B cell (primary cell): ENCODE results near the gene AK8. TPM values are rescaled to one million over a fixed set of nuclear protein-coding genes. Genes with fewer than 3 reads are reported as not detected.

Experiments used
- ATAC-seq: fragments of 200-7000 bp; cut with Tn5 transposase; one replicate; pipeline ENCODE4 v1.10.0; 2021; ENCODE audit warnings: low read depth, mild to moderate bottlenecking, moderate number of reproducible peaks, moderate library complexity
- CTCF ChIA-PET: fragments of 350-600 bp; sonication (Branson Sonifier 250); formaldehyde crosslinking; loops from one replicate; lab custom pipeline; 2021; ENCODE audit warnings: antibody characterized with exemption, inconsistent platforms; lab: Charles Lee
- POLR2A ChIA-PET: fragments of 350-600 bp; sonication (Branson Sonifier 250); formaldehyde crosslinking; loops from one replicate; lab custom pipeline; 2021; ENCODE audit warnings: antibody characterized with exemption; lab: Charles Lee
- DNase-seq: peaks from one replicate; pipeline ENCODE4 v3.0.0; 2013
- H2AFZ ChIP-seq: 2 replicates; pipeline ENCODE4 v1.6.1; 2012; ENCODE audit warnings: mild to moderate bottlenecking, low read depth, low read length; ENCODE audit not compliant: insufficient read depth, poor library complexity, severe bottlenecking
- H3K27ac ChIP-seq, 2 donors: 1 replicate in 1 of 2; 2 replicates in 1 of 2; pipeline ENCODE4 v1.5.1; 2012 to 2013; ENCODE audit warnings: low read length in 2 of 2, mild to moderate bottlenecking in 2 of 2, moderate library complexity in 1 of 2
- H3K27me3 ChIP-seq, 4 experiments: fragments of 200-600 bp in 1 of 4; sonication (generic) in 1 of 4; replicated peaks in 1 of 4; 1 replicate in 2 of 4; 2 replicates in 2 of 4; pipeline versions ENCODE4 v1.6.1 to v1.7.0; 2013 to 2016; ENCODE audit warnings: low read length in 3 of 4, mild to moderate bottlenecking in 2 of 4, mixed read lengths in 1 of 4, moderate library complexity in 1 of 4; ENCODE audit not compliant: insufficient read depth in 4 of 4, control insufficient read depth in 3 of 4; ENCODE audit errors: control extremely low read depth in 1 of 4
- H3K36me3 ChIP-seq, 2 experiments: replicated peaks in 1 of 2; 1 replicate in 1 of 2; 2 replicates in 1 of 2; pipeline versions ENCODE4 v1.6.1 to v1.7.1; 2013; ENCODE audit warnings: low read length in 1 of 2; ENCODE audit not compliant: insufficient read depth in 2 of 2, control insufficient read depth in 1 of 2; ENCODE audit errors: control extremely low read depth in 1 of 2, extremely low read depth in 1 of 2
- H3K4me1 ChIP-seq, 2 donors: fragments of 200-600 bp in 1 of 2; sonication (generic) in 1 of 2; 1 replicate in 1 of 2; 2 replicates in 1 of 2; pipeline versions ENCODE4 v1.5.1 to v1.6.1; 2013 to 2017; ENCODE audit warnings: low read length in 2 of 2; ENCODE audit not compliant: control insufficient read depth in 2 of 2, insufficient read depth in 2 of 2
- H3K4me2 ChIP-seq: replicated peaks from 2 replicates; pipeline ENCODE3; 2012; ENCODE audit warnings: mild to moderate bottlenecking, low read depth, low read length; ENCODE audit not compliant: poor library complexity, severe bottlenecking
- H3K4me3 ChIP-seq, 5 experiments: fragments of 200-600 bp in 1 of 5; sonication (generic) in 1 of 5; 1 replicate in 3 of 5; 2 replicates in 2 of 5; pipeline versions ENCODE4 v1.5.1 to v1.7.0; 2011 to 2016; ENCODE audit warnings: low read length in 4 of 5, mild to moderate bottlenecking in 4 of 5, low read depth in 2 of 5, control low read depth in 1 of 5, moderate library complexity in 1 of 5; ENCODE audit not compliant: insufficient read depth in 1 of 5; ENCODE audit errors: control extremely low read depth in 1 of 5, extremely low read depth in 1 of 5
- H3K79me2 ChIP-seq: fragments of 200-600 bp; sonication (generic); one replicate; pipeline ENCODE4 v1.6.0; 2016; ENCODE audit warnings: low read length; ENCODE audit not compliant: control insufficient read depth, insufficient read depth
- H3K9ac ChIP-seq: fragments of 200-600 bp; sonication (generic); 2 replicates; pipeline ENCODE4 v1.6.1; 2017; ENCODE audit warnings: mild to moderate bottlenecking, low read length, moderate library complexity
- H3K9me3 ChIP-seq, 3 donors: one replicate each; pipeline versions ENCODE4 v1.6.1 to v1.7.1; 2013; ENCODE audit warnings: low read length in 2 of 3; ENCODE audit not compliant: control insufficient read depth in 2 of 3, insufficient read depth in 1 of 3; ENCODE audit errors: control extremely low read depth in 1 of 3
- H4K20me1 ChIP-seq: 2 replicates; pipeline ENCODE4 v1.6.0; 2012; ENCODE audit warnings: mild to moderate bottlenecking, low read length; ENCODE audit not compliant: insufficient read depth, control insufficient read depth, poor library complexity, severe bottlenecking
- H3K27ac Mint-ChIP-seq: one replicate; pipeline ENCODE4 v1.8.0; 2021; ENCODE audit warnings: mixed read lengths
- H3K27me3 Mint-ChIP-seq: one replicate; pipeline ENCODE4 v1.8.0; 2021; ENCODE audit warnings: mixed read lengths
- H3K4me1 Mint-ChIP-seq: one replicate; pipeline ENCODE4 v1.8.0; 2021; ENCODE audit warnings: mixed read lengths
- H3K4me3 Mint-ChIP-seq: one replicate; pipeline ENCODE4 v1.8.0; 2021; ENCODE audit warnings: mixed read lengths
- H3K9me3 Mint-ChIP-seq: one replicate; pipeline ENCODE4 v1.8.0; 2022; ENCODE audit warnings: mixed read lengths; ENCODE audit not compliant: insufficient read depth
- EZH2 ChIP-seq: IDR thresholded peaks from 2 replicates; pipeline ENCODE4 v1.6.1; 2012; ENCODE audit warnings: borderline replicate concordance, low read depth, mild to moderate bottlenecking, moderate library complexity, low read length; ENCODE audit not compliant: insufficient read depth, poor library complexity, severe bottlenecking
- WGBS: methylation state at CpG from one replicate; pipeline ENCODE4 v1.1.5; 2013; ENCODE audit warnings: missing lambda C conversion rate; ENCODE audit not compliant: insufficient coverage; 5-methylcytosine and 5-hydroxymethylcytosine counted together
- intact Hi-C: fragments of 100-400 bp; cut with micrococcal nuclease; formaldehyde crosslinking; loops from one replicate; pipeline ENCODE4 v1.10.0; 2022
- polyA plus RNA-seq: library from polyadenylated mRNA; depleted of rRNA; stranded (reverse); fragments of >200 nt; gene quantifications from 2 replicates; pipeline ENCODE4 v1.2.3, GENCODE V29; 2012
- total RNA-seq, 2 donors: library from RNA; stranded (reverse); fragments of 120-200 nt in 1 of 2; gene quantifications; 1 replicate in 1 of 2; 2 replicates in 1 of 2; pipeline versions ENCODE4 v1.2.3 to v1.2.4, GENCODE V29; 2013 to 2022
- TF ChIP-seq, protein P1 (sequence below): fragments of 200-600 bp; IDR thresholded peaks from one replicate; pipeline ENCODE4 v1.8.0; 2022; ENCODE audit warnings: antibody characterized with exemption, mild to moderate bottlenecking

AK8 gene
- total and polyA plus RNA-seq, 2 donors (not counting 1 experiment from before 2014, with no cell fraction given): 1.9 to 8.6 TPM

DNA sequence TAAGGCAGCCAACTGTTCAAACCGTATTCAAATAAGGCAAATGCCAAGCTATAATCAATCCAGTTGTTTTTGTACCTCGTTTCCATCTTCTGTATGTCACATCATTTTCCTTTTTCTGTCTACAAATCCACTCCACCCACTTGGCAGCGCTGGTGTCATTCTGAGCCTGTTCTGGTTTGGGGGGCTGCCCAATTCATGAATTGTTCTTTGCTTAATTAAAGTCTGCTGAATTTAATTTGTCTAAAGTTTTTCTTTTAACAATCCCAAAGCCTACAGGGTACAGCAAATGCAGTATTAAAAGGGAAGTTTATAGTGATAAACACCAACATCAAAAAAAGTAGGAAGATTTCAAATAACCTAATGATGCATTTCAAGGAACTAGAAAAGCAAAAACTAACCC lies 114.5 kb downstream of the AK8 start:
- intact Hi-C loops: no loop called here
- 97% methylated on average over 2 of the region's 3 CpGs for WGBS
- DNase-seq (no peak), ATAC-seq (no peak)
- Histone ChIP-seq H3K79me2 (no peaks in the 10 kb centered on the region), H3K36me3 (no peaks in the 10 kb centered on the region), H3K9ac (no peak overlapping the region), H3K27me3 (peaks cover 0 to 4% (median 0%) of the 10 kb centered on the region in 4 experiments), H4K20me1 (no peaks in the 10 kb centered on the region), H3K9me3 (no peaks in the 10 kb centered on the region), H2AFZ (no peak overlapping the region), H3K4me2 (no peak overlapping the region), H3K4me1 (peaks cover 2% of the 10 kb centered on the region in 2 donors), H3K27ac (no peak overlapping the region), H3K4me3 (no peak overlapping the region)
- H3K27ac Mint-ChIP-seq: no peak overlapping the region
- POLR2A ChIA-PET: no interaction called here
- no peak for TF ChIP-seq EZH2
- peaks cover 9% of the 10 kb centered on the region for H3K27me3 Mint-ChIP-seq
- H3K9me3 Mint-ChIP-seq: no peaks in the 10 kb centered on the region
- peaks cover under 1% of the 10 kb centered on the region for H3K4me1 Mint-ChIP-seq
- no peak overlapping the region for H3K4me3 Mint-ChIP-seq
- CTCF ChIA-PET: interaction anchor here (1.0 kb wide), 1 partner anchor 70 kb away, joined by 3 read pairs; no protein-coding TSS in a partner anchor

- no peak overlapping the region for H3K27ac ChIP-seq
- H3K9me3 Mint-ChIP-seq: no peaks in the 10 kb centered on the region
- H3K27ac Mint-ChIP-seq: no peak overlapping the region
- no peaks in the 10 kb centered on the region for H3K79me2 ChIP-seq
- CTCF ChIA-PET: no interaction called here
- no peaks in the 10 kb centered on the region for H4K20me1 ChIP-seq
- ATAC-seq (no peak), DNase-seq (no peak)
- no peaks in the 10 kb centered on the region for H3K4me1 Mint-ChIP-seq
- H3K4me3 ChIP-seq: no peak overlapping the region
- no peaks in the 10 kb centered on the region for H3K9me3 ChIP-seq
- peaks cover 9% of the 10 kb centered on the region for H3K27me3 Mint-ChIP-seq
- no peaks in the 10 kb centered on the region for H3K36me3 ChIP-seq
- H3K4me1 ChIP-seq: no peaks in the 10 kb centered on the region
- POLR2A ChIA-PET: no interaction called here
- intact Hi-C loops: no loop called here
- no peak overlapping the region for H3K4me3 Mint-ChIP-seq
- no peak overlapping the region for H3K4me2 ChIP-seq
- H3K27me3 ChIP-seq: peaks cover 0 to 4% (median 0%) of the 10 kb centered on the region in 4 experiments
- TF ChIP-seq, protein P1, sequence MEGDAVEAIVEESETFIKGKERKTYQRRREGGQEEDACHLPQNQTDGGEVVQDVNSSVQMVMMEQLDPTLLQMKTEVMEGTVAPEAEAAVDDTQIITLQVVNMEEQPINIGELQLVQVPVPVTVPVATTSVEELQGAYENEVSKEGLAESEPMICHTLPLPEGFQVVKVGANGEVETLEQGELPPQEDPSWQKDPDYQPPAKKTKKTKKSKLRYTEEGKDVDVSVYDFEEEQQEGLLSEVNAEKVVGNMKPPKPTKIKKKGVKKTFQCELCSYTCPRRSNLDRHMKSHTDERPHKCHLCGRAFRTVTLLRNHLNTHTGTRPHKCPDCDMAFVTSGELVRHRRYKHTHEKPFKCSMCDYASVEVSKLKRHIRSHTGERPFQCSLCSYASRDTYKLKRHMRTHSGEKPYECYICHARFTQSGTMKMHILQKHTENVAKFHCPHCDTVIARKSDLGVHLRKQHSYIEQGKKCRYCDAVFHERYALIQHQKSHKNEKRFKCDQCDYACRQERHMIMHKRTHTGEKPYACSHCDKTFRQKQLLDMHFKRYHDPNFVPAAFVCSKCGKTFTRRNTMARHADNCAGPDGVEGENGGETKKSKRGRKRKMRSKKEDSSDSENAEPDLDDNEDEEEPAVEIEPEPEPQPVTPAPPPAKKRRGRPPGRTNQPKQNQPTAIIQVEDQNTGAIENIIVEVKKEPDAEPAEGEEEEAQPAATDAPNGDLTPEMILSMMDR: no peak
- TF ChIP-seq EZH2: no peak
- H2AFZ ChIP-seq: no peak overlapping the region
- H3K9ac ChIP-seq: no peak overlapping the region
- WGBS: 94% methylated on average over 3 of the region's 4 CpGs
These were observed 115.2 kb downstream of the AK8 start for GRCh38 chr9:132762896-132763295.
